Daoy (cell line): ENCODE measurements around the gene UQCC2. TPM values are rescaled to one million over a fixed set of nuclear protein-coding genes. Genes with fewer than 3 reads are reported as not detected.

Experiments
- DNase-seq: peaks from one replicate; pipeline ENCODE4 v3.0.0-alpha.2; 2015; ENCODE audit warnings: low read depth
- total RNA-seq: library from RNA; depleted of rRNA; stranded (reverse); fragments of >200 nt; shearing (Covaris generic); gene quantifications from 2 replicates; pipeline ENCODE4 v1.2.3, GENCODE V29; 2014

The UQCC2 gene
- total RNA-seq, 1 experiment from 2014 or later = 115 TPM

GRCh38 chr6:33707771-33708170 lies 3.7 kb downstream of the UQCC2 start:
- no peak for DNase-seq

GRCh38 chr6:33705955-33706725 lies 5.4 kb downstream of the UQCC2 start:
- no peak for DNase-seq

GRCh38 chr6:33705268-33705885 lies 6.1 kb downstream of the UQCC2 start:
- DNase-seq = no peak

GRCh38 chr6:33704215-33705066 lies 7.1 kb downstream of the UQCC2 start:
- no peak for DNase-seq

- DNase-seq = peak; percentile 59
Observed at GRCh38 chr6:33702345-33702977, 9.0 kb downstream of the UQCC2 start.

- peak; percentile 79 for DNase-seq
Observed at GRCh38 chr6:33700391-33701050, 11.0 kb downstream of the UQCC2 start.

- no peak for DNase-seq
Observed at GRCh38 chr6:33699739-33700138, 11.8 kb downstream of the UQCC2 start.

- no peak for DNase-seq
Observed at GRCh38 chr6:33699131-33699530, 12.4 kb downstream of the UQCC2 start.

GRCh38 chr6:33698494-33698893 lies 13.0 kb downstream of the UQCC2 start:
- DNase-seq = no peak

GRCh38 chr6:33697845-33698244 lies 13.7 kb downstream of the UQCC2 start:
- no peak for DNase-seq

- DNase-seq = peak; percentile 77
Observed at GRCh38 chr6:33696548-33697518, 14.7 kb downstream of the UQCC2 start.

GRCh38 chr6:33696076-33696475 lies 15.4 kb downstream of the UQCC2 start:
- DNase-seq = no peak

- no peak for DNase-seq
Observed at GRCh38 chr6:33695451-33695887, 16.0 kb downstream of the UQCC2 start.

- no peak for DNase-seq
Observed at GRCh38 chr6:33694977-33695376, 16.5 kb downstream of the UQCC2 start.

GRCh38 chr6:33694401-33694931 lies 17.0 kb downstream of the UQCC2 start:
- peak; percentile 90 for DNase-seq

- DNase-seq = no peak
Observed at GRCh38 chr6:33693186-33694105, 18.1 kb downstream of the UQCC2 start.

GRCh38 chr6:33692760-33693158 lies 18.7 kb downstream of the UQCC2 start:
- DNase-seq = no peak

- DNase-seq = peak; percentile 46
Observed at GRCh38 chr6:33692078-33692759, 19.3 kb downstream of the UQCC2 start.
